K562 (cell line): ENCODE results near the gene VPS13D. TPM values are rescaled to one million over a fixed set of nuclear protein-coding genes. Genes with fewer than 3 reads are reported as not detected.
A peak's percentile ranks its signal among the peaks of the same experiment; 100 is the strongest.

Experiments
- CBX8 ChIP-seq: fragments of 200-600 bp; sonication (generic); IDR thresholded peaks from 2 replicates; pipeline ENCODE4 v1.6.1; 2012; ENCODE audit warnings: borderline replicate concordance, mixed run types, low read depth, mild to moderate bottlenecking, moderate library complexity, mixed read lengths, low read length, control low read depth, inconsistent platforms; ENCODE audit not compliant: poor library complexity, severe bottlenecking; ENCODE audit errors: extremely low read depth
- ELK1 ChIP-seq: sonication (generic); formaldehyde crosslinking; IDR thresholded peaks from 2 replicates; pipeline ENCODE4 v1.8.1; 2022; ENCODE audit warnings: missing genetic modification reagents
- ESRRB ChIP-seq: fragments of 250-450 bp; sonication (Bioruptor Pico); IDR thresholded peaks from 2 replicates; pipeline ENCODE4 v1.5.0; 2020; ENCODE audit warnings: mild to moderate bottlenecking, moderate library complexity, borderline replicate concordance
- GTF2A2 ChIP-seq: IDR thresholded peaks from 2 replicates; pipeline ENCODE4 v1.6.1; 2016; ENCODE audit warnings: mild to moderate bottlenecking, missing genetic modification characterization, missing compliant biosample characterization
- HMG20A ChIP-seq: fragments of 450-650 bp; formaldehyde crosslinking; conservative IDR thresholded peaks from 2 replicates; pipeline ENCODE4 v1.4.0; 2020; ENCODE audit warnings: mild to moderate bottlenecking, mixed read lengths
- ILK ChIP-seq: fragments of 450-650 bp; IDR thresholded peaks from 2 replicates; pipeline ENCODE4 v1.6.1; 2016; ENCODE audit warnings: missing genetic modification characterization, low read depth, mild to moderate bottlenecking, missing compliant biosample characterization, moderate library complexity, borderline replicate concordance
- PHF20 ChIP-seq: fragments of 450-650 bp; IDR thresholded peaks from 2 replicates; pipeline ENCODE4 v1.6.1; 2018; ENCODE audit not compliant: partially characterized antibody
- RBM34 ChIP-seq: fragments of 200-400 bp; formaldehyde crosslinking; IDR thresholded peaks from 2 replicates; pipeline ENCODE4 v1.6.1; 2018; ENCODE audit warnings: low read length, borderline replicate concordance; ENCODE audit not compliant: insufficient read depth
- SMARCA5 ChIP-seq: fragments of 450-650 bp; IDR thresholded peaks from 2 replicates; pipeline ENCODE4 v1.6.1; 2016
- TOE1 ChIP-seq, 2 experiments: fragments of 450-650 bp in 1 of 2; sonication (generic) in 1 of 2; formaldehyde crosslinking in 1 of 2; IDR thresholded peaks; 2 replicates each; pipeline versions ENCODE4 v1.7.1 to v1.8.0; 2016 to 2022; ENCODE audit warnings: borderline replicate concordance in 2 of 2, mild to moderate bottlenecking in 2 of 2, antibody characterized with exemption in 1 of 2, inconsistent platforms in 1 of 2, low read depth in 1 of 2, missing genetic modification reagents in 1 of 2, moderate library complexity in 1 of 2
- UBTF ChIP-seq, 2 experiments: IDR thresholded peaks; 2 replicates each; pipeline ENCODE4 v1.6.1; 2012; ENCODE audit warnings: improper control_type of control experiment in 2 of 2, low read depth in 2 of 2, low read length in 2 of 2, borderline replicate concordance in 1 of 2
- XRCC3 ChIP-seq: fragments of 450-650 bp; IDR thresholded peaks from 2 replicates; pipeline ENCODE4 v1.6.1; 2017; ENCODE audit warnings: mild to moderate bottlenecking, moderate library complexity
- XRCC5 ChIP-seq: fragments of 200-400 bp; formaldehyde crosslinking; IDR thresholded peaks from 2 replicates; pipeline ENCODE4 v1.6.1; 2017; ENCODE audit warnings: low read depth, mild to moderate bottlenecking, low read length
- ZC3H11A ChIP-seq: IDR thresholded peaks from 2 replicates; pipeline ENCODE4 v1.6.1; 2012; ENCODE audit warnings: low read depth, low read length, improper control_type of control experiment
- ZEB2 ChIP-seq: fragments of 450-650 bp; IDR thresholded peaks from 2 replicates; pipeline ENCODE4 v1.6.1; 2016
- ZKSCAN1 ChIP-seq: fragments of 150-350 bp; IDR thresholded peaks from 2 replicates; pipeline ENCODE4 v1.6.1; 2016; ENCODE audit warnings: low read depth, low read length
- ZNF507 ChIP-seq: conservative IDR thresholded peaks from 2 replicates; pipeline ENCODE4 v1.6.1; 2017; ENCODE audit warnings: missing genetic modification characterization, missing compliant biosample characterization
- ZNF639 ChIP-seq, 2 experiments: fragments of 200-800 bp in 1 of 2; sonication (Bioruptor generic) in 1 of 2; sonication (generic) in 1 of 2; formaldehyde crosslinking in 1 of 2; IDR thresholded peaks in 1 of 2; conservative IDR thresholded peaks in 1 of 2; 2 replicates each; pipeline versions ENCODE4 v1.5.0 to v1.6.1; 2016 to 2020; ENCODE audit warnings: missing compliant biosample characterization in 1 of 2, missing genetic modification characterization in 1 of 2, missing genetic modification reagents in 1 of 2
- ZNF766 ChIP-seq: fragments of 200-800 bp; sonication (Bioruptor generic); conservative IDR thresholded peaks from 2 replicates; pipeline ENCODE4 v1.6.1; 2016; ENCODE audit warnings: missing genetic modification characterization, missing compliant biosample characterization
- polyA plus RNA-seq, 8 experiments: library from polyadenylated mRNA; depleted of rRNA in 4 of 8; stranded (reverse) in 5 of 8; unstranded in 3 of 8; fragments of >200 nt; fragmentation: Nextera tagmentation in 2 of 8; fragmentation: Illumina TruSeq in 1 of 8; extraction: Ambion mirVana in 2 of 8; extraction: Trizol in 1 of 8; gene quantifications; 2 replicates each; pipeline versions ENCODE4 v1.2.1 to v1.2.3, GENCODE V29; 2011 to 2014; ENCODE audit warnings: inconsistent platforms in 1 of 8, missing spikeins in 1 of 8
- total RNA-seq, 7 experiments: library from RNA; depleted of rRNA in 6 of 7; stranded (reverse); fragments of >200 nt in 6 of 7; fragmentation: Illumina TruSeq in 2 of 7; extraction: Trizol in 2 of 7; gene quantifications; 2 replicates each; pipeline versions ENCODE4 v1.2.1 to v1.2.3, GENCODE V29; 2011 to 2021; ENCODE audit warnings: low replicate concordance in 1 of 7
- TF ChIP-seq, protein P1 (sequence below): sonication (generic); formaldehyde crosslinking; IDR thresholded peaks from 2 replicates; pipeline ENCODE4 v1.8.1; 2023; ENCODE audit warnings: mild to moderate bottlenecking, missing genetic modification reagents

Gene VPS13D
- total and polyA plus RNA-seq, 9 of the 15 experiments (the other 6 are each of a cell fraction or from before 2014, with no cell fraction given), result 6.1 to 51.5 (median 38.5) TPM

DNA sequence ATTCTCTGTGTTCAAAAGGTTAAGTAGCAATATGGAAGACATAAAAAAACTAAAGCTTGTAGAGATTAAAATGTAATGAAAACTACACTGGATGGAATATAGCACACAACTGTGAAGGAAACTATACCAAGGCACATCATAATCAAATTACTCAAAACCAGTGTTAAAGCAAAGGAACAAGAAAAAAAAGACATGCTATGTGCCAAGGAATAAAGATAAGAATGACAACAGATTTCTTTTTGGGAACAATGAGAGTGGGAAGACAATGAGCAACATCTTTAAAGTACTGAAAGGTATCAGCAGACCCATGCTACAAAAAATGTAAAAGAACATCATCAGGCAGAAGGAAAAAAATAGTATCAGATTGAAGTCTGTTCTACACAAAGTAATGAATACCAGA is 157.8 kb downstream of the VPS13D start (continued):
- TF ChIP-seq CBX8, result no peak
- TF ChIP-seq ZC3H11A, result no peak
- no peak for TF ChIP-seq ILK (tag)
- no peak for TF ChIP-seq RBM34
- TF ChIP-seq, protein P1, sequence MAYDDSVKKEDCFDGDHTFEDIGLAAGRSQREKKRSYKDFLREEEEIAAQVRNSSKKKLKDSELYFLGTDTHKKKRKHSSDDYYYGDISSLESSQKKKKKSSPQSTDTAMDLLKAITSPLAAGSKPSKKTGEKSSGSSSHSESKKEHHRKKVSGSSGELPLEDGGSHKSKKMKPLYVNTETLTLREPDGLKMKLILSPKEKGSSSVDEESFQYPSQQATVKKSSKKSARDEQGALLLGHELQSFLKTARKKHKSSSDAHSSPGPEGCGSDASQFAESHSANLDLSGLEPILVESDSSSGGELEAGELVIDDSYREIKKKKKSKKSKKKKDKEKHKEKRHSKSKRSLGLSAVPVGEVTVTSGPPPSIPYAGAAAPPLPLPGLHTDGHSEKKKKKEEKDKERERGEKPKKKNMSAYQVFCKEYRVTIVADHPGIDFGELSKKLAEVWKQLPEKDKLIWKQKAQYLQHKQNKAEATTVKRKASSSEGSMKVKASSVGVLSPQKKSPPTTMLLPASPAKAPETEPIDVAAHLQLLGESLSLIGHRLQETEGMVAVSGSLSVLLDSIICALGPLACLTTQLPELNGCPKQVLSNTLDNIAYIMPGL, result no peak
- no peak for TF ChIP-seq ESRRB (CRISPR knock-in tag)
- TF ChIP-seq UBTF (IDR thresholded peaks at IDR 0.05; ENCODE audit: borderline replicate concordance in 1 of 2, low read depth in 2 of 2, low read length in 2 of 2), result no peak
- TF ChIP-seq ELK1 (CRISPR knock-in tag), result no peak
- no peak for TF ChIP-seq TOE1 (IDR thresholded peaks at IDR 0.05; ENCODE audit: borderline replicate concordance)
- TF ChIP-seq TOE1 (CRISPR knock-in tag; IDR thresholded peaks at IDR 0.05; ENCODE audit: borderline replicate concordance, low read depth), result no peak
- 0 out of 2 replicates have a peak, but pooled peaks have one; percentile 22 for TF ChIP-seq ZEB2
- TF ChIP-seq ZKSCAN1, result peak; percentile 83; the same call in 1 of the 2 replicates
- no peak for TF ChIP-seq PHF20
- no peak for TF ChIP-seq ZNF766 (CRISPR knock-in tag)
- no peak for TF ChIP-seq HMG20A (CRISPR knock-in tag)
- no peak for TF ChIP-seq XRCC5
- no peak for TF ChIP-seq GTF2A2
- no peak for TF ChIP-seq ZNF639 (CRISPR knock-in tag; conservative IDR thresholded peaks at IDR 0.05 in 1 of 2, IDR thresholded peaks at IDR 0.05 in 1 of 2)
- TF ChIP-seq ZNF507 (tag), result peak; percentile 83
- TF ChIP-seq SMARCA5, result no peak
- peak; percentile 84 for TF ChIP-seq XRCC3
